ENCODE measurements around the gene TBCD.

TBCD gene

DNA sequence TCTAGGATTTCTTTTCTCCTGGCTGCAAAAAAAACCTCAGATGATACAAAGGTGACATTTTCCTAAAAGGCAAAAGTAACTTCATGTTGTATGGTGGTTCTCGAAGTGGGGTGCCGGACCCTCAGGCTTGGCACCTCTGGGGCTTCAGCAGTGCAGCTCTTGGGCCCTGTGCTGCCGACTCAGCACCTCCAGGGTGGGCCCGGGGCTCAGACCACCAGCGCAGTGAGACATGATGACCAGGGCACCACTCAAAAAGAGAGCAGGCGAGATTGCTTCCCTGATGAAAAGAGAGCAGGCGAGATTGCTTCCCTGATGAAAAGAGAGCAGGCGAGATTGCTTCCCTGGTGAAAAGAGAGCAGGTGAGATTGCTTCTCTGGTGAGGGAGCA is 186.6 kb downstream of the TBCD start:
- TF ChIP-seq ELF4 (IDR thresholded peaks at IDR 0.05) (no peak), L3MBTL2 (conservative IDR thresholded peaks at IDR 0.05) (no peak), FOXK2 (IDR thresholded peaks at IDR 0.05) (no peak), TARDBP (IDR thresholded peaks at IDR 0.05) (no peak), SP1 (IDR thresholded peaks at IDR 0.05) (no peak)
- DNase-seq (ENCODE audit: extremely low spot score), result no peak
- ChIA-PET CTCF (no interaction called here), POLR2A (no interaction called here)

DNA sequence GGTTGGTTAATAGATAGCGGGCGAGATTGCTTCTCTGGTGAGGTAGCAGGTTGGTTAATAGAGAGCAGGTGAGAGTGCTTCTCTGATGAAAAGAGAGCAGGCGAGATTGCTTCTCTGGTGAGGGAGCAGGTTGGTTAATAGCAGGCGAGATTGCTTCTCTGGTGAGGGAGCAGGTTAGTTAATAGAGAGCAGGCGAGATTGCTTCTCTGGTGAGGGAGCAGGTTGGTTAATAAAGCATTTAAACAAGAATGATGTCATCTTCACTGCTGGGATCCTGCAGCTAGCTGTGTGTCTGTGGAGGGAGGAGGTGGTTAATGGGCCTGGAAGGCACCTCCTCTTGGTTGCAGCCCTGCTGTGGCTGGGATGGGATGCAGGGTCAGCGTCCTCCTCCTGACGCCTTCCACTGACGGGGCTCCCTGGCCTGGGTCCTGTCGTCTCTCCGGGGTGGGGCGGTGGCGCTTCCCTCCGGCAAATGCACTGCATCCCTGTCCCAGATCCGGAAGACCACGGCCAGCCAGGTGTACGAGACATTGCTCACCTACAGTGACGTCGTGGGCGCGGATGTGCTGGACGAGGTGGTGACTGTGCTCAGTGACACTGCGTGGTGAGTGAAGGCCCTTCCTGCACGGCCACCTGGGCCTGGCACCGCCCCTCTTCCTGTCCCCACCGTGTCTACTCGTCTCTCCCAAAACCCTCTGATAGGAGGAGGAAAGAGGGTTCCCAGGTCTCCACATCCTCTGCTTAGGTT is 187.2 kb downstream of the TBCD start:
- ChIA-PET CTCF (no interaction called here), POLR2A (no interaction called here)
- TF ChIP-seq ZNF384 (IDR thresholded peaks at IDR 0.05), result no peak
- TF ChIP-seq LEF1 (IDR thresholded peaks at IDR 0.05; ENCODE audit: borderline replicate concordance), result no peak
- TF ChIP-seq TARDBP (IDR thresholded peaks at IDR 0.05), result no peak
- TF ChIP-seq, protein P1, sequence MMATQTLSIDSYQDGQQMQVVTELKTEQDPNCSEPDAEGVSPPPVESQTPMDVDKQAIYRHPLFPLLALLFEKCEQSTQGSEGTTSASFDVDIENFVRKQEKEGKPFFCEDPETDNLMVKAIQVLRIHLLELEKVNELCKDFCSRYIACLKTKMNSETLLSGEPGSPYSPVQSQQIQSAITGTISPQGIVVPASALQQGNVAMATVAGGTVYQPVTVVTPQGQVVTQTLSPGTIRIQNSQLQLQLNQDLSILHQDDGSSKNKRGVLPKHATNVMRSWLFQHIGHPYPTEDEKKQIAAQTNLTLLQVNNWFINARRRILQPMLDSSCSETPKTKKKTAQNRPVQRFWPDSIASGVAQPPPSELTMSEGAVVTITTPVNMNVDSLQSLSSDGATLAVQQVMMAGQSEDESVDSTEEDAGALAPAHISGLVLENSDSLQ (IDR thresholded peaks at IDR 0.05), result no peak
- no peak for TF ChIP-seq CTBP1 (IDR thresholded peaks at IDR 0.05; ENCODE audit: borderline replicate concordance)
- TF ChIP-seq FOXK2 (IDR thresholded peaks at IDR 0.05), result no peak
- TF ChIP-seq L3MBTL2 (conservative IDR thresholded peaks at IDR 0.05), result no peak
- no peak for TF ChIP-seq SUZ12 (IDR thresholded peaks at IDR 0.05)
- no peak for TF ChIP-seq ELF4 (IDR thresholded peaks at IDR 0.05)
- TF ChIP-seq ARNT (IDR thresholded peaks at IDR 0.05), result no peak
- no peak for TF ChIP-seq HDGF (IDR thresholded peaks at IDR 0.05; ENCODE audit: borderline replicate concordance)
- TF ChIP-seq FOXA1 (IDR thresholded peaks at IDR 0.05), result no peak
- no peak for TF ChIP-seq FOXM1 (IDR thresholded peaks at IDR 0.05; ENCODE audit: borderline replicate concordance)
- no peak for TF ChIP-seq BHLHE40 (IDR thresholded peaks at IDR 0.05; ENCODE audit: borderline replicate concordance)
- no peak for TF ChIP-seq NFRKB (IDR thresholded peaks at IDR 0.05)
- TF ChIP-seq SP1 (IDR thresholded peaks at IDR 0.05), result no peak
- no peak for DNase-seq (ENCODE audit: extremely low spot score)

DNA sequence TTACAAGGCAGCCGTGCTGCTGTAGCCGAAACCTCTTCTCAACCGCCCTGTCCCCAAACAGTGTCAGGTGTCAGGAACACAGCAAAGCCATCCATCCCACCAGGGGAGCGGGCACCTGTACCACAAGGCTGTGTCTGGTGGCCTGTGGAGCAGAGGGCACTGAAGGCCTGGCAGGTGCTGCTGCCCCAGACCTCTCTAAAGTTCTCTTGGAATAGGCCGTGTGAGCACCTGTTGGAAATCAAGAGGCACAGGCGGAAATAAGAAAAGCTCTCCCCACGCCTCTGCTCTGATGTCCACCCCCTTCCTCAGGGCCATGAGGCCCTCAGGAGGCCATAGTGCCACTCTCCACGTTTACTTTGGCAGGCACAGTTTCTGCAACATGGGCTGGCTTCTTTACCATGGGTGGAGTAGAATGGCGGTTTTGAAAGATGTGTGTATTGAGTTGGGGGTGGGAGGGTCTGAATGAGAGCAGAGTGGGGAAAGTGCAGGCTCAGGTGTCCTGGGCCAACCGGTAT is 187.8 kb downstream of the TBCD start:
- POLR2A ChIA-PET, result no interaction called here
- CTCF ChIA-PET, result no interaction called here
- no peak for DNase-seq (ENCODE audit: extremely low spot score)
- TF ChIP-seq BHLHE40 (IDR thresholded peaks at IDR 0.05; ENCODE audit: borderline replicate concordance) (no peak), LEF1 (IDR thresholded peaks at IDR 0.05; ENCODE audit: borderline replicate concordance) (no peak)

DNA sequence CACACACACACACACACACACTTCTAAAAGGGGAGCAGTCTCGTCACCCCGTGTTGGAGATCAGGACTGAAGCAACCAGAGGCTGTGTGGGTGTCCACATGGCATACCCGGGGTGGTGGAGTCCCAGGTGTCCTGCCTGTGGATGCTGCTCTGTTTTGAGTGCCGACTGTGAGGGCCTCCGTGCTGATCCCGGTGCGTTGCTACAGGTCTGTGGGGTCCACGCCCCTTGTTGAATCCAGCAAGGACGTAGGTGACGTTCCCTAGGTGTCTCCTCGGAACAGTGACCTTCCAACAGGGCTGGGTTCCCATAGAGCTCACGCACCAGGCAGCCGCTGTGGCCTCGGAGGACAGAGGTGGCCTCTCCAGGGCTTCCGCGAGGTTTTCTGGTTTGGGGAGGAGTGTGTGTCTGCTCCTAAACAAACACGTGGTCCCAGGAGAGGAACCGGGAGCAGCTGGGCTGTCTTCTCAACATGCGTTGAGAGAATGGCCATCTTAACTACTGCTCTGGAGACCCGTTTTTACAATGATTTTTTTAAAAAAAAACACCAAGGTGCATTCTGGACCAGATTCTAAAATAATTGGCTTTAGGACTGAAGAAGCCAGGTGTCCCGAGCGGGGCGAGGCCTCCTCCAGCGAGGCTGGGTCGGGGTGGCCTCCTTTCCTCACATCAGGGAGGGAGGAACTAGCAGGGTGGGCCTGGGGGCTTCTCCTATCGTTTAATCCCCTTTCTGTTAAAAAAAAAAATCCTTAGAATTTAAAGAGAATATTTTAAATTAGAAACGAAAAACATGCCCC is 188.6 kb downstream of the TBCD start:
- CTCF ChIA-PET, result no interaction called here
- TF ChIP-seq ARNT (IDR thresholded peaks at IDR 0.05), result no peak
- no peak for TF ChIP-seq CTBP1 (IDR thresholded peaks at IDR 0.05; ENCODE audit: borderline replicate concordance)
- TF ChIP-seq, protein P1 (IDR thresholded peaks at IDR 0.05), result no peak
- no peak for TF ChIP-seq LEF1 (IDR thresholded peaks at IDR 0.05; ENCODE audit: borderline replicate concordance)
- TF ChIP-seq FOXM1 (IDR thresholded peaks at IDR 0.05; ENCODE audit: borderline replicate concordance), result no peak
- TF ChIP-seq TARDBP (IDR thresholded peaks at IDR 0.05), result no peak
- TF ChIP-seq ELF4 (IDR thresholded peaks at IDR 0.05), result no peak
- TF ChIP-seq BHLHE40 (IDR thresholded peaks at IDR 0.05; ENCODE audit: borderline replicate concordance), result no peak
- TF ChIP-seq L3MBTL2 (conservative IDR thresholded peaks at IDR 0.05), result no peak
- no peak for DNase-seq (ENCODE audit: extremely low spot score)
- POLR2A ChIA-PET, result no interaction called here

DNA sequence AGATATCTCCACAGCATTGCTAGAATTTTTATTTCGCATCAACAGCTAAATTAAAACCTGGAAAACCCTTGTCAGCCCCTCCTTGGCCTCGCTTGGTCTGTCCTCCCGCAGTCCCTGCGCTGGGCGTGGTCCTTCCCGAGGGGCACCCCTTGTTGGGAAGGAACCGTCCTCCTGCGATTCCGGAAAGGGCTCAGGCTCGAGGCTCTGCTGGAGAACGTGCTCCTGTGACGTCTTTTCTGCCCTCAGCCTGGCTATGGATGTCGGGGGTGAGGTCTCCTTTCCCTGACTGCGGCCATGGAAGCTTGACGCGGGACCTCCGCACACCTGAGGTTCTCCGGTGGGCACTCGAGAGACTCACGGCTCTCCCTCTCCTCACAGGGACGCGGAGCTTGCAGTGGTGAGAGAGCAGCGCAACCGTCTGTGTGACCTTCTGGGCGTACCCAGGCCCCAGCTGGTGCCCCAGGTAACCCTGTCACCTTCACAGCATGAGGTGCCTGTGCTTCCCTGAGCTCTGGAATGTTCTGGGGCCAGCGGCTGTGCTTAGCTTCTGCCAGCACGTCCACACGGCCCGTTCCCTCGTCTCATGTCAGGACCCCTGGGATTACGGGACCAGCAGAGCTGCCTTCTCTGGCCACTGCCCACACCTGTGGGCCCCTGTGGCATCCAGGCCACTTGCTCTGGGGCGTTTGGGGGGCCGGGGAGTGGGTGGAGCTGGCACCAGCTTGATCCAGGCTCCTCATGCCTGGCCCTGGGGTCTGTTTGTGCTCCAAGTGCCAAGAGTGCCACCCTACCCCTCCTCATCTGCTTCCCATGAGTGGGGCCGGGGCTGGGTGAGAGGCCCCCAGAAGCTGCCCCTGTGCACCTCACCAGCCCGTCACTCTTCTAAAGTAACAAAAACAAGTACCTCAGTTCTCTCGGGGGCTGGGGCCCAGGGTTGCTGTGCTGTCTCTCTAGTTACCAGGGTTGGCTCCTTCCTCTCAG is 189.4 kb downstream of the TBCD start:
- ChIA-PET POLR2A (no interaction called here), CTCF (no interaction called here)
- TF ChIP-seq SUZ12 (IDR thresholded peaks at IDR 0.05) (no peak), HDGF (IDR thresholded peaks at IDR 0.05; ENCODE audit: borderline replicate concordance) (no peak), L3MBTL2 (conservative IDR thresholded peaks at IDR 0.05) (no peak), FOXM1 (IDR thresholded peaks at IDR 0.05; ENCODE audit: borderline replicate concordance) (no peak), BHLHE40 (IDR thresholded peaks at IDR 0.05; ENCODE audit: borderline replicate concordance) (no peak), SP1 (IDR thresholded peaks at IDR 0.05) (no peak), TARDBP (IDR thresholded peaks at IDR 0.05) (no peak)
- TF ChIP-seq, protein P1 (IDR thresholded peaks at IDR 0.05), result no peak
- DNase-seq (ENCODE audit: extremely low spot score), result no peak

Data from HEK293T (cell line).